Measurements from ENCODE around the gene VKORC1L1. TPM values are rescaled to one million over a fixed set of nuclear protein-coding genes. Genes with fewer than 3 reads are reported as not detected.
"Not testable (repeated sequence)": the region's sequence is repeated elsewhere in the genome, so short reads cannot be mapped to it uniquely, and the experiment has no call there.

Gene VKORC1L1
- total RNA-seq, 1 experiment from 2014 or later, result 29.4 TPM

- H3K27ac Mint-ChIP-seq, result no peak overlapping the region
Observed at GRCh38 chr7:65896279-65896870, 23.5 kb downstream of the VKORC1L1 start.

DNA sequence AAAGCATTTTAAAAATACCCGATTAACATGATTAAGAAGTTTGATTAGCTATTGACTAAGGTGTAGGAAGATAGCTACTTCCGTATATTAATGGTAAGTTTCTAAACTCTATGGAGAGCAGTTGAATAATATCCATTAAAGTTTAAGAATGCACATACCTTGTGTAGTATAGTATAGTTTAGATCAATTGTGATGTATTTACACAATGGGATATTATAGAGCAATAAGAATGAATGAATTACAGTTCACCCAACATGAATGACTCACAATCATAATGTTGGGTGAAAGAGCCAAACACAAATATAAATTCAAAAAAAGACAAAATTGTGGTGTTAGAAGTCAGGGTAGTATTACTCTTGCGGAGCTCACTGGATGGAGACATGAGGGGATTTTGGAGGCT lies 24.4 kb downstream of the VKORC1L1 start:
- not testable (repeated sequence) for H4K91ac ChIP-seq (ENCODE audit: insufficient read length, low read depth, low read length); H2BK20ac ChIP-seq (ENCODE audit: low read depth, low read length, poor library complexity, severe bottlenecking); H3K27ac Mint-ChIP-seq; H3K4me3 Mint-ChIP-seq; H3K79me2 ChIP-seq (ENCODE audit: insufficient read depth, low read length); H2BK120ac ChIP-seq (ENCODE audit: low read depth, low read length, poor library complexity, severe bottlenecking); H3K9me3 ChIP-seq (ENCODE audit: control insufficient read depth, low read depth, low read length); H3K23me2 ChIP-seq (ENCODE audit: insufficient read length, low read depth, low read length, poor library complexity, severe bottlenecking); H4K8ac ChIP-seq (replicated peaks; ENCODE audit: insufficient read length, low read depth, low read length); H3K79me1 ChIP-seq (ENCODE audit: insufficient read depth, low read depth, low read length, poor library complexity, severe bottlenecking); H3K27ac ChIP-seq (ENCODE audit: insufficient read length, low read depth, low read length); H2AK5ac ChIP-seq (ENCODE audit: insufficient read length, low read length); H3K4me1 Mint-ChIP-seq; H3K27me3 Mint-ChIP-seq (ENCODE audit: low read depth); H2BK15ac ChIP-seq (ENCODE audit: low read depth, low read length); H3K56ac ChIP-seq (ENCODE audit: insufficient read length, low read depth, low read length); H3K14ac ChIP-seq (ENCODE audit: insufficient read depth, low read length); H2BK12ac ChIP-seq (ENCODE audit: insufficient read length, low read depth, low read length); H4K20me1 ChIP-seq (ENCODE audit: control insufficient read depth, insufficient read depth, insufficient read length); DNase-seq; H2BK5ac ChIP-seq (ENCODE audit: insufficient read length, low read length); H3K23ac ChIP-seq (ENCODE audit: insufficient read length, low read depth, low read length); H3K9ac ChIP-seq (ENCODE audit: extremely low read depth, insufficient read length, low read length); H3T11ph ChIP-seq (ENCODE audit: low read length); H3K4me1 ChIP-seq (ENCODE audit: insufficient read depth, low read length); H3K27me3 ChIP-seq (ENCODE audit: insufficient read depth, low read length); H3K4ac ChIP-seq (ENCODE audit: low read depth, low read length); H2AFZ ChIP-seq (ENCODE audit: low read length); H3K4me2 ChIP-seq (ENCODE audit: insufficient read depth, insufficient read length, low read length); H4K5ac ChIP-seq (ENCODE audit: insufficient read length, low read depth, low read length); H3K18ac ChIP-seq (ENCODE audit: insufficient read length, low read depth, low read length)
- Mint-ChIP-seq H3K9me3 (peaks cover 8 to 16% of the 10 kb centered on the region in 2 experiments), H3K36me3 (ENCODE audit: insufficient read depth in 1 of 3, low read depth in 3 of 3) (peaks cover 16 to 30% (median 21%) of the 10 kb centered on the region in 3 experiments)
- no CpG with 5 or more reads among the region's 3 CpGs for WGBS (ENCODE audit: extremely low coverage, insufficient read length, low lambda C conversion rate)

More at GRCh38 chr7:65896279-65896870, 23.5 kb downstream of the VKORC1L1 start:
- Mint-ChIP-seq H3K36me3 (ENCODE audit: insufficient read depth in 1 of 3, low read depth in 3 of 3) (peaks cover 11 to 21% (median 12%) of the 10 kb centered on the region in 3 experiments), H3K9me3 (peaks cover 0 to 9% of the 10 kb centered on the region in 2 experiments; a peak in 3 of 5 replicates), H3K27me3 (ENCODE audit: low read depth) (no peaks in the 10 kb centered on the region), H3K4me3 (no peak overlapping the region; a peak in 1 of 5 replicates), H3K4me1 (no peaks in the 10 kb centered on the region)
- H2AFZ ChIP-seq (ENCODE audit: low read length), result no peak overlapping the region
- no peak overlapping the region for H4K91ac ChIP-seq (ENCODE audit: insufficient read length, low read depth, low read length)
- H3K4me1 ChIP-seq (ENCODE audit: insufficient read depth, low read length), result no peaks in the 10 kb centered on the region
- H2BK5ac ChIP-seq (ENCODE audit: insufficient read length, low read length), result no peak overlapping the region
- no peak overlapping the region for H3K27ac ChIP-seq (ENCODE audit: insufficient read length, low read depth, low read length)
- H3K23ac ChIP-seq (ENCODE audit: insufficient read length, low read depth, low read length), result no peak overlapping the region
- WGBS (ENCODE audit: extremely low coverage, insufficient read length, low lambda C conversion rate), result no CpG with 5 or more reads among the region's 4 CpGs
- H2BK15ac ChIP-seq (ENCODE audit: low read depth, low read length), result no peak overlapping the region
- H3K27me3 ChIP-seq (ENCODE audit: insufficient read depth, low read length), result no peaks in the 10 kb centered on the region
- H3K4ac ChIP-seq (ENCODE audit: low read depth, low read length), result no peak overlapping the region
- no peak overlapping the region for H3K56ac ChIP-seq (ENCODE audit: insufficient read length, low read depth, low read length)
- no peaks in the 10 kb centered on the region for H3K79me1 ChIP-seq (ENCODE audit: insufficient read depth, low read depth, low read length, poor library complexity, severe bottlenecking)
- H3K9me3 ChIP-seq (ENCODE audit: control insufficient read depth, low read depth, low read length), result no peaks in the 10 kb centered on the region
- H3K23me2 ChIP-seq (ENCODE audit: insufficient read length, low read depth, low read length, poor library complexity, severe bottlenecking), result no peaks in the 10 kb centered on the region
- no peak overlapping the region for H3K4me2 ChIP-seq (ENCODE audit: insufficient read depth, insufficient read length, low read length)
- no peak overlapping the region for H2BK120ac ChIP-seq (ENCODE audit: low read depth, low read length, poor library complexity, severe bottlenecking)
- no peaks in the 10 kb centered on the region for H4K20me1 ChIP-seq (ENCODE audit: control insufficient read depth, insufficient read depth, insufficient read length)
- no peak overlapping the region for H4K8ac ChIP-seq (replicated peaks; ENCODE audit: insufficient read length, low read depth, low read length)
- H3K79me2 ChIP-seq (ENCODE audit: insufficient read depth, low read length), result no peaks in the 10 kb centered on the region
- H3K14ac ChIP-seq (ENCODE audit: insufficient read depth, low read length), result no peak overlapping the region
- no peak overlapping the region for H4K5ac ChIP-seq (ENCODE audit: insufficient read length, low read depth, low read length)
- no peak overlapping the region for H2BK12ac ChIP-seq (ENCODE audit: insufficient read length, low read depth, low read length)
- no peak overlapping the region for H3K18ac ChIP-seq (ENCODE audit: insufficient read length, low read depth, low read length)
- H3T11ph ChIP-seq (ENCODE audit: low read length), result no peak overlapping the region
- H2BK20ac ChIP-seq (ENCODE audit: low read depth, low read length, poor library complexity, severe bottlenecking), result no peak overlapping the region
- H3K9ac ChIP-seq (ENCODE audit: extremely low read depth, insufficient read length, low read length), result no peak overlapping the region
- no peak for TF ChIP-seq CTCF (conservative IDR thresholded peaks at IDR 0.05)
- no peak for DNase-seq
- H2AK5ac ChIP-seq (ENCODE audit: insufficient read length, low read length), result no peak overlapping the region

Measured in H9 (cell line).